GM18502 (cell line): ENCODE measurements around the gene TREM2.
"Not testable (repeated sequence)": the region's sequence is repeated elsewhere in the genome, so short reads cannot be mapped to it uniquely, and the experiment has no call there.

Source experiments
- ATAC-seq: cut with Tn5 transposase; IDR thresholded peaks from one replicate; pipeline ENCODE4 v1.9.1; 2021; ENCODE audit warnings: mild to moderate bottlenecking; ENCODE audit not compliant: unreplicated experiment, poor library complexity

TREM2 gene

GRCh38 chr6:41156771-41157170 is 6.1 kb downstream of the TREM2 start:
- no peak for ATAC-seq

GRCh38 chr6:41156001-41156400 is 6.9 kb downstream of the TREM2 start:
- ATAC-seq: no peak

- ATAC-seq: no peak
Observed at GRCh38 chr6:41155132-41155805, 7.6 kb downstream of the TREM2 start.

GRCh38 chr6:41153992-41154625 is 8.8 kb downstream of the TREM2 start, which contains the start of gene TREML1:
TREML1 (minus strand) TSS chr6:41154347; CDS start chr6:41154288, 59 bp downstream.
- ATAC-seq: no peak

- no peak for ATAC-seq
Observed at GRCh38 chr6:41153451-41153850, 9.5 kb downstream of the TREM2 start.

- ATAC-seq: no peak
Observed at GRCh38 chr6:41150671-41151070, 12.2 kb downstream of the TREM2 start.

- ATAC-seq: no peak
Observed at GRCh38 chr6:41147917-41148316, 15.0 kb downstream of the TREM2 start.

GRCh38 chr6:41136911-41137310 is 26.0 kb downstream of the TREM2 start:
- no peak for ATAC-seq

- ATAC-seq: no peak
Observed at GRCh38 chr6:41135062-41135832, 27.7 kb downstream of the TREM2 start.

GRCh38 chr6:41132254-41132653 is 30.7 kb downstream of the TREM2 start:
- ATAC-seq: no peak

- ATAC-seq: no peak
Observed at GRCh38 chr6:41125282-41125681, 37.6 kb downstream of the TREM2 start.

GRCh38 chr6:41122918-41123317 is 40.0 kb downstream of the TREM2 start:
- no peak for ATAC-seq

- no peak for ATAC-seq
Observed at GRCh38 chr6:41122373-41122772, 40.5 kb downstream of the TREM2 start.

- ATAC-seq: no peak
Observed at GRCh38 chr6:41120058-41120457, 42.9 kb downstream of the TREM2 start.

GRCh38 chr6:41119508-41119907 is 43.4 kb downstream of the TREM2 start:
- no peak for ATAC-seq

GRCh38 chr6:41115027-41115426 is 47.9 kb downstream of the TREM2 start:
- not testable (repeated sequence) for ATAC-seq

- no peak for ATAC-seq
Observed at GRCh38 chr6:41111017-41111416, 51.9 kb downstream of the TREM2 start.
